ENCODE data around the gene NR6A1.
"Not testable (repeated sequence)": the region's sequence is repeated elsewhere in the genome, so short reads cannot be mapped to it uniquely, and the experiment has no call there.

The NR6A1 gene

DNA sequence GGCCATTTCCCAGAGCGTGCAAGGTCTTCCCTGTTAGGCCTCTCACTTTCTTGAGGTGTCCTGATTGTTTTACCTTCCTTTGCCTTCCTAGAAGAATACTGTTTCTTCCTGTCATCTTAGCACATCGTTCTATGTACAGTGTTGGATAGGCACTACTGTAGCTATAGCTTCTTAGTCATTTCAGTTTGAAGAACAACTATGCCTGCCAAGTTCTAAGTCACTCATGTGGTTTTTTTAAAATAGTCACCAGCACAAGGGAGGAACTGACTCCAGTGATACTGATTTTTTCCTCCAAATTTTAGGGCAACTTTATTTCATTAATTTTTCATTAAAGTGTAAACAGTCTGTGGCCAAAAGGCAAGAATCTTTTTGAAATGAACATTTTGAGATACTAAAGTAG, 141.5 kb downstream of the NR6A1 start:
- H3K27me3 ChIP-seq (ENCODE audit: control insufficient read depth, insufficient read depth, low read length) = no peaks in the 10 kb centered on the region
- no peak overlapping the region for H3K9ac ChIP-seq (ENCODE audit: low read length)
- H3K4me3 ChIP-seq (ENCODE audit: low read length) = no peak overlapping the region
- H3K4me1 ChIP-seq (ENCODE audit: control insufficient read depth, insufficient read depth, low read length) = no peaks in the 10 kb centered on the region
- no peak overlapping the region for H3K27ac ChIP-seq (ENCODE audit: low read depth, low read length)
- no peaks in the 10 kb centered on the region for H3K36me3 ChIP-seq (ENCODE audit: control insufficient read depth, insufficient read depth, low read length)

DNA sequence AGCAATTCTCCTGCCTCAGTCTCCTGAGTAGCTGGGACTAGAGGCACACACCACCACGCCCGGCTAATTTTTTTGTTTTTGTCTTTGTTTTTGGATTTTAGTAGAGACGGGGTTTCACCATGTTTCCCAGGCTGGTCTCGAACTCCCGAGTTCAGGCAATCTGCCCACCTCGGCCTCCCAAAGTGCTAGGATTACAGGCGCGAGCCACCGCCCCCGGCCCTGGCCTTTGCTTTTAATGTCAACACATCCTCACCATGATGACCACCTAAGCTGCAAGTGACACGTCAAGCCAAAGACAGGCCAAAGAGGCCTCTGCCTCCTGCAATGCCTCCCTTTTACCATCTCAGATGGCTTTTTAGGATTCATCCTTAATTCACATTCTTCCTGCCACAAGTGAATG, 142.4 kb downstream of the NR6A1 start:
- Histone ChIP-seq H3K27me3 (ENCODE audit: control insufficient read depth, insufficient read depth, low read length) (no peaks in the 10 kb centered on the region), H3K4me1 (ENCODE audit: control insufficient read depth, insufficient read depth, low read length) (no peaks in the 10 kb centered on the region), H3K9ac (ENCODE audit: low read length) (no peak overlapping the region), H3K36me3 (ENCODE audit: control insufficient read depth, insufficient read depth, low read length) (no peaks in the 10 kb centered on the region), H3K4me3 (ENCODE audit: low read length) (no peak overlapping the region), H3K27ac (ENCODE audit: low read depth, low read length) (no peak overlapping the region)

DNA sequence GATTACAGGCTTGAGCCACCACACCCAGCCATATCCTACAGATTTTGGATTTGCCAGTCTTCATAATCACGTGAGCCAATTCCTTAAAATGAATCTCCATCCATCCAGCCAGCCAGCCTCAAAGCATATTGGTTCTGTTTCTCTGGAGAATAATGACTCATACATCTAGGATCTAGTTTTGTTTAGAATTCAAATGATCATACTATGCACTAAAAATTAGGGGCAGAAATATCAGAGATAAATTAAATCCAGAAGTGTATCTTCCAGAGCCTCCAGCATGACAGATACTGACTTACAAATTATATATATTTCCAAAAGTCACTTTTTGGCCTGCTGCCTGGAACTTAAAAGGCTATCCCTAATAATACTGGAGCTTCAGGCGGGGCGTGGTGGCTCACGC, 144.8 kb downstream of the NR6A1 start:
- H3K27ac ChIP-seq (ENCODE audit: low read depth, low read length) = no peak overlapping the region
- no peak overlapping the region for H3K4me3 ChIP-seq (ENCODE audit: low read length)
- no peaks in the 10 kb centered on the region for H3K4me1 ChIP-seq (ENCODE audit: control insufficient read depth, insufficient read depth, low read length)
- H3K27me3 ChIP-seq (ENCODE audit: control insufficient read depth, insufficient read depth, low read length) = no peaks in the 10 kb centered on the region
- H3K9ac ChIP-seq (ENCODE audit: low read length) = no peak overlapping the region
- no peaks in the 10 kb centered on the region for H3K36me3 ChIP-seq (ENCODE audit: control insufficient read depth, insufficient read depth, low read length)

DNA sequence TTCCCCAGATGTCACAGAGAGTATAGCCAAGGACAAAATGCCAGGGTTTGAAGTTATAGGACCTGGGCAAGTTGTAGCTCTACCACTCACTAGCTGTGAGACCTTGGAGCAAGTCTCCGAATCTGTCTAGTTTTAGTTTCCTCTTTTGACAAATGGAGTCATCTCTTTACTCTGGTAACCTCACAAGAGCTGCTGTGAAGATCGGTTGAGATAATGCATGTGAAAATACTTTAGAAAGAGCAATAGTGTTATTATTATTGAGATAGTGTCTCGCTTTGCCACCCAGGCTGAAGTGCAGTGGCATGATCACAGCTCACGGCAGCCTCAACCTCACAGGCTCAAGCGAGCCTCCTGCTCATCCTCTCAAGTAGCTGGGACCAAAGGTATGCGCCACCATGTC, 146.0 kb downstream of the NR6A1 start:
- Histone ChIP-seq H3K4me3 (ENCODE audit: low read length) (no peak overlapping the region), H3K9ac (ENCODE audit: low read length) (no peak overlapping the region), H3K4me1 (ENCODE audit: control insufficient read depth, insufficient read depth, low read length) (no peaks in the 10 kb centered on the region), H3K27me3 (ENCODE audit: control insufficient read depth, insufficient read depth, low read length) (no peaks in the 10 kb centered on the region), H3K27ac (ENCODE audit: low read depth, low read length) (no peak overlapping the region), H3K36me3 (ENCODE audit: control insufficient read depth, insufficient read depth, low read length) (no peaks in the 10 kb centered on the region)

DNA sequence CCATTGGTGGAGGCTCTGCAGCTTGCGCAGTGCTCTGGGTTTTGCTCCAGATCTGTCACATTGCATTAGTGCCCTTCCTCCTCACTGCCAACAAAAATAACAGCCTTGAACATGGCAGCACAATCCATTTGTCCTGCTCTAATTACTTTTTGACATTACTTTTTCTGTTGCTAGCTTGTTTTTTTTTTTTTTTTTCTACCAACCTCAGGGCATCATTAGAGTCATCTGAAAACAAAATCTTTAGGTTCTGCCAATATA, 146.4 kb downstream of the NR6A1 start:
- Histone ChIP-seq H3K36me3 (ENCODE audit: control insufficient read depth, insufficient read depth, low read length) (no peaks in the 10 kb centered on the region), H3K9ac (ENCODE audit: low read length) (no peak overlapping the region), H3K27me3 (ENCODE audit: control insufficient read depth, insufficient read depth, low read length) (no peaks in the 10 kb centered on the region), H3K4me1 (ENCODE audit: control insufficient read depth, insufficient read depth, low read length) (no peaks in the 10 kb centered on the region), H3K4me3 (ENCODE audit: low read length) (no peak overlapping the region), H3K27ac (ENCODE audit: low read depth, low read length) (no peak overlapping the region)

DNA sequence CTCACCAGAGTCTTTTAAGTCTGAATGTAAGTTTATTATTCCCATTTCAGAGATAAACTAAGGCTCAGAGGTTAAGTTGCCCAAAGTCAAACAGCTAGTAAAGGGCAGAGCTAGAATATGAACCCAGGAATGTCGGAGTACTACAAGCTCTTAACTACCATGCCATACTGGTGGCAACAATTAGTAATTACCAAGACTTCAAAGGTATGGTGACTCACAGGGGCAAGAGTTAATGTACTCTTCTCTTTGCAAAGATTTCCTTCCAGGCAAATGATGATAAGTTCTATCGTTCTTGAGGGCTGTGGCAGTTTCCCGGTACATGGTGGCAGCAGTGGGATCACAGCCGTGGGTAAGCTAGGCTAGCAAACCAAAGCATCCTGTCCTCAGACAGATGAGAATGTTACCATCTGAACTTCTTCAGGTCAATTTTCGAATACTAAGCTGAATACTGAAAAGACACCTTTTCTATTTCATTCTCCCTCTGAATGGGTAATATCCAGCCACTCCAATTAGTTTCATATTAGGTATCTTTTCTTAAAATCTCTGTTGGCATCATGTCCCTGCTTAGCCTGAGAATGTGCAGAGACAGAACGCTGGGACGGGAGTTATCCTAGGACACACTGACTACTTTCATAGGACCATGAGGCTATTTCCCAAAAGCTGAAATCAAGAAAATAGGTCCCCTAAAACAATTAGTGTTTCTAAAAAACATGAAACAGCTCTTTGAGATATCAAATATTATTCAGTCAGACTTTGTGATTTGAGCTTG, 147.0 kb downstream of the NR6A1 start:
- Histone ChIP-seq H3K9ac (ENCODE audit: low read length) (no peak overlapping the region), H3K4me3 (ENCODE audit: low read length) (no peak overlapping the region), H3K27ac (ENCODE audit: low read depth, low read length) (no peak overlapping the region), H3K27me3 (ENCODE audit: control insufficient read depth, insufficient read depth, low read length) (no peaks in the 10 kb centered on the region), H3K36me3 (ENCODE audit: control insufficient read depth, insufficient read depth, low read length) (no peaks in the 10 kb centered on the region), H3K4me1 (ENCODE audit: control insufficient read depth, insufficient read depth, low read length) (no peaks in the 10 kb centered on the region)

DNA sequence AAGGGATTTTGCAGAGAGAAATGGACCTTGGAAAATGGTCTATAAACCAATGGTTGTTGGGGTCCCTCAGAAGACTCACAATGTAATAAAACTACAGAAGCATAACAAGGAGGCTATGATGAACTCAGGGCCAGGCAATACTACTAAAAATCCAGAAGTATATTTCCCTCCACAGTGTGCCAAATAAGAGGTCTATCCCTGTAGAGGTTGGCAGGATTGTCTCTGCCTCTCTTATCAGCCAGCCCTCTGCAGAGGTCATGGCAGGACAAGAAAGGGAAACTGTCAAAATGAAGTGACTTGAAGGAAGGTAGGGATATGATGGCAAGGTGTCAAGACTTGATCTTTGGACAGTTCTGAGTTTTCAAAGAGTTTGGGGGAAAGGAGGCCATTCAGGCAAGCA, 148.2 kb downstream of the NR6A1 start:
- Histone ChIP-seq H3K4me3 (ENCODE audit: low read length) (no peak overlapping the region), H3K36me3 (ENCODE audit: control insufficient read depth, insufficient read depth, low read length) (no peaks in the 10 kb centered on the region), H3K4me1 (ENCODE audit: control insufficient read depth, insufficient read depth, low read length) (no peaks in the 10 kb centered on the region), H3K27ac (ENCODE audit: low read depth, low read length) (no peak overlapping the region), H3K9ac (ENCODE audit: low read length) (no peak overlapping the region), H3K27me3 (ENCODE audit: control insufficient read depth, insufficient read depth, low read length) (no peaks in the 10 kb centered on the region)

DNA sequence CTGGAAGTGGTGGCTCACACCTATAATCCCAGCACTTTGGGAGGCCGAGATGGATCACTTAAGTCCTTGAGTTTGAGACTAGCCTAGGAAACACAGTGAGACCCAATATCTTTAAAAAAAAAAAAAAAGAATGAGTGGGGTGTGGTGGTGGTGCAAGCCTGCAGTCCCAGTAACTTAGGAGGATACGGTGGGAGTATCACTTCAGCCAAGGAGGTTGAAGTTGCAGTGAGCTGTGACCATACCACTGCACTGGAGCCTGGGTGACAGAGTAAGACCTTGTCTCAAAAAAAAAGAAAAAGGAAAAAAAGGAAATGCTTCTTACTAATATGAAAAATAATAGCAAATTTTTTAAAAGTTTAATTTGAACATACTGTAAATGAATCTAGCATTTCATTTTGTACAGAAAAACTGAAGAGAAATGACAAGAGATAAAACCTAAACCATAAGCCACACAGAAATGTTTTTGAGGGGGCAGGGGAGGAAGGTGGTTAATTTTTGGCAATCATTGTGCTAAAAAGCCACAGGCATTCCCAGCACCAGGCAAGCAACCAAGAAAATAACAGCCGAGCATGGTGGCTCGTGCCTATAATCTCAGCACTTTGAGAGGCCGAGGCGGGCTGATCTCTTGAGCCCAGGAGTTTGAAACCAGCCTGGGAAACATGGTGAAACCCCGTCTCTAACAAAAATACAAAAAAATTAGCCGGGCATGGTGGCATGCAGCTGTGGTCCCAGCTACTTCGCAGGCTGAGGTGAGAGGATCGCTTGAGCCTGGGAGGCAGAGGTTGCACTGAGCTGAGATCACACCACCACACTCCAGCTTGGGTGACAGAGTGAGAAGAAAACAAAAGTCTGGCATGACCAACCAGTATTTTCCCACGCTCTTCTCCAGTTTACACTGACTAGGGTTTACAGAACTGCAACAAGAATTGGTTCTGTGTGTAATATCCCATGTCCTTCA, 149.5 kb downstream of the NR6A1 start:
- H3K27me3 ChIP-seq (ENCODE audit: control insufficient read depth, insufficient read depth, low read length) = no peaks in the 10 kb centered on the region
- no peak overlapping the region for H3K4me3 ChIP-seq (ENCODE audit: low read length)
- H3K36me3 ChIP-seq (ENCODE audit: control insufficient read depth, insufficient read depth, low read length) = no peaks in the 10 kb centered on the region
- no peak overlapping the region for H3K9ac ChIP-seq (ENCODE audit: low read length)
- H3K27ac ChIP-seq (ENCODE audit: low read depth, low read length) = no peak overlapping the region
- no peaks in the 10 kb centered on the region for H3K4me1 ChIP-seq (ENCODE audit: control insufficient read depth, insufficient read depth, low read length)

DNA sequence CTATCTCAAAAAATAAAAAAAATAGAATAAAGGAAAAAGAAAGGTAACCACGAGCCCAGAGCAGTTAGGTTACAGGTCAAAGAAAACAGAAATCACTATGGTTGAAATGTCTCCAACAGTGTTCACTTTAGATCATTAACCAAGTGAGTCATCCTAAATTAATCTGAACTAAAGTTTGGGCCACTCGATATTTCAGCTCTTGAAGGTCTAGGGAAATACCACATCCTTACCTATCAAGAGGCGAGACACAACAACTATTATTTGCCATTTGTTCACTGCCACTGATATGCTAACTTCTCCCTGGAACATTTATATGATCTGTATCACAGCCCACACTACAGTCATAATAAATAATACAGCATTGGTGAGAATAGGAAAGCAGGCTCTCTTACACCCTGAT, 152.6 kb downstream of the NR6A1 start:
- no peak overlapping the region for H3K27ac ChIP-seq (ENCODE audit: low read depth, low read length)
- H3K27me3 ChIP-seq (ENCODE audit: control insufficient read depth, insufficient read depth, low read length) = no peaks in the 10 kb centered on the region
- H3K4me3 ChIP-seq (ENCODE audit: low read length) = no peak overlapping the region

DNA sequence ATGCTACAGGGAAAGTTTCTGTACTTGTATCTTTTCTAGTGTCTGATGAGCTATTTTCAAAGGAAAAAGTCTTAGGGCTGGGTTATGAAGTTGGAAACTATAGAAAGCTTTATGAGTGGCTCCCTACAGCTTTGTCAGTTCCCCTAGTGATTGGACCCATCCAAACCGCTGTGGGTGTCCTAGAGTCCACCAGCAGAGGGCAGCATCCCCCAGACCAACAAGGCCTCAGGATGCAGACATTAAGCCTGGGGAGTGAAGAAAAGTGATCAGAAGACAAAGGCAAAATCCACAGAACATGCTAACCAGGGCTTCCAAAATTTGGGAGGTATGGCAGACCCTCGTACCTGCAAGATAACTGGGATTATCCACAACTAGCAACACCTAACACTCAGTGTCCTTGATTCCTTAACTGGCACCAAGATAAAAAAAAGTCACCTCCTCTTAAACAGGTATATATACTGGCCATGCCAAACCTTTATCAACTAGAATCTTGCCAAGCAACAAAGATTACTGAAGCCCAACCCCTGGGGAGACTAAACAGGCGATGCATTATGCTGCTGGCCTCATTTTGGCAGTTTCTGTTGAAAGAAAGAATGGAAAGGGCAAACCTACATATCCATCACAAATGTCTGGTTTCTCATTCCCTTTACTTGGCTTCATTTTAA, 153.5 kb downstream of the NR6A1 start:
- no peaks in the 10 kb centered on the region for H3K27me3 ChIP-seq (ENCODE audit: control insufficient read depth, insufficient read depth, low read length)
- no peak overlapping the region for H3K27ac ChIP-seq (ENCODE audit: low read depth, low read length)
- no peak overlapping the region for H3K4me3 ChIP-seq (ENCODE audit: low read length)

More for the DNA sequence above, 152.6 kb downstream of the NR6A1 start:
- Histone ChIP-seq H3K4me1 (ENCODE audit: control insufficient read depth, insufficient read depth, low read length) (no peaks in the 10 kb centered on the region), H3K36me3 (ENCODE audit: control insufficient read depth, insufficient read depth, low read length) (no peaks in the 10 kb centered on the region), H3K9ac (ENCODE audit: low read length) (no peak overlapping the region)

DNA sequence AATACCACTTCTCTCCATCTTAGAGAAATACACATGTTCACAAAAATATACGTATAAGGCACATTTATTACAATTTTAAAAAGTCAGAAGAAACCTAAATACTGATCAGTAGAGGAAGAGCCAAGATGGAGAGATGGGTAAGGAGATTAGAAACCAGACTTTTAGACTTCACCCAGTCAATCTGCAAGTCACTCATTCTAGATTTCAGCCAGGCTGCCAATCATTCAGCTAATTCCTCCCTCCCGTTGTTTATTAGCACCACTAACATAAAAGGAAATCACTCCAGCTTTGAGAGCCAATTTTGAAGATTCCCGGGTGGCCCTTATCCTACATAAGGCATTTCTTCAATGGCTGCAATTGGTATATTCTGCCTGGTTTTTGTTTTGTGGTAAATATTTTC, 154.2 kb downstream of the NR6A1 start:
- no peak overlapping the region for H3K9ac ChIP-seq (ENCODE audit: low read length)
- H3K4me3 ChIP-seq (ENCODE audit: low read length) = no peak overlapping the region
- no peak overlapping the region for H3K27ac ChIP-seq (ENCODE audit: low read depth, low read length)
- no peaks in the 10 kb centered on the region for H3K36me3 ChIP-seq (ENCODE audit: control insufficient read depth, insufficient read depth, low read length)
- no peaks in the 10 kb centered on the region for H3K4me1 ChIP-seq (ENCODE audit: control insufficient read depth, insufficient read depth, low read length)
- no peaks in the 10 kb centered on the region for H3K27me3 ChIP-seq (ENCODE audit: control insufficient read depth, insufficient read depth, low read length)

More for the DNA sequence above, 153.5 kb downstream of the NR6A1 start:
- Histone ChIP-seq H3K4me1 (ENCODE audit: control insufficient read depth, insufficient read depth, low read length) (no peaks in the 10 kb centered on the region), H3K36me3 (ENCODE audit: control insufficient read depth, insufficient read depth, low read length) (no peaks in the 10 kb centered on the region), H3K9ac (ENCODE audit: low read length) (no peak overlapping the region)

DNA sequence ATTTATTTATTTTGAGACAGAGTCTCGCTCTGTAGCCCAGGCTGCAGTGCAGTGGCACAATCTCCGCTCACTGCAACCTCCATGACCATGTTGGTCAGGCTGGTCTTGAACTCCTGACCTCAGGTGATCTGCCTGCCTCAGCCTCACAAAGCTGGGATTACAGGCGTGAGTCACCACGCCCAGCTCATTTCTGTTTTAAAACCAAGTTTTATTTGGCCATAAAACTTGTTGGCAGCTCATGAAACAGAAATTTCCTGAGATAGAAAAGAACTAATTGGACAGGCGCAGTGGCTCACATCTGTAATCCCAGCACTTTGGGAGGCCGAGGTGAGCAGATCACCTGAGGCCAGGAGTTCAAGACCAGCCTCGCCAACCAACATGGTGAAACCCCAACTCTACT, 155.3 kb downstream of the NR6A1 start:
- not testable (repeated sequence) for H3K4me1 ChIP-seq (ENCODE audit: control insufficient read depth, insufficient read depth, low read length); H3K4me3 ChIP-seq (ENCODE audit: low read length); H3K9ac ChIP-seq (ENCODE audit: low read length); H3K27ac ChIP-seq (ENCODE audit: low read depth, low read length); H3K36me3 ChIP-seq (ENCODE audit: control insufficient read depth, insufficient read depth, low read length); H3K27me3 ChIP-seq (ENCODE audit: control insufficient read depth, insufficient read depth, low read length)

Data from rectal smooth muscle tissue (tissue), 1 donor.